ENCODE data around the gene ID1. TPM values are rescaled to one million over a fixed set of nuclear protein-coding genes. Genes with fewer than 3 reads are reported as not detected.
A peak's percentile ranks its signal among the peaks of the same experiment; 100 is the strongest.
"Not testable (repeated sequence)": the region's sequence is repeated elsewhere in the genome, so short reads cannot be mapped to it uniquely, and the experiment has no call there.

The ID1 gene
- total RNA-seq, 1 experiment from 2014 or later = 88.8 TPM

DNA sequence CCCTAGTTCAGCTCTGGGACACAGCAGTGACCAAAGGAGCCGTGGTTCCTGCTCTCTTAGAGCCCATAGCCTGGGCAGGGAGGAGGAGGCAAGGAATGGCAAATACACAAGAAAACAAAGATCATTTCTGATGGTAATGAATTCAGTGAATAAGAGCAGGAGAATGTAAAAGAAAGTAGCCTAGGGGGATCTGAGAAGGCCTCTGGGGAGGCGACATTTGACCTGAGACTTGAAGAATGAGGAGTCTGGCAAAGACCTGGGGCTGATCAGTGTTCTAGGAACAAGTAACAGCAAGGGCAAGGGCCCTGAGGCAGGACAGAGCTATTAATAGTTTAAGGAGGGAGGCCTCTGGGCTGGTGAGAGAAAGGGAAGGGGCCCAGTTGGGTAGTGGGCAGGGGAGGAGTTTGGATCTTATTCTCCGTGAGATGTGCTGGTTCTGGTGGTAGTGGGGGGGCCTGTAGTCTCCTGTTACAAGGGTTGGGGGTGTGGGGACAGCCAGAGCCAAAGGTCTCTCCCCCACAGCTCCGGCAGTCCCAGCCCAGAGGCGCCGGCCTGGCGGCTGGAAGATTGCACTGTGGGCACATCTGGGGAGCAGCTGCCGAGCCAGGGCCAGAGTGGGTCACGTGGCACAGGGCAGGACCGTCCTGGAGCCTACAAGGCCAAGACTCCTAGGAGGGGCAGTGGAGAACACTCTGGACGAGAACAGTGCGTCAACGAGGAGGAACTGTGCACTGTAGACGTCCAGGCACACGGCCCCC lies 9.3 kb upstream of the ID1 start (continued):
- TF ChIP-seq E2F4 (CRISPR knock-in tag; IDR thresholded peaks at IDR 0.05; ENCODE audit: borderline replicate concordance, low read depth) (no peak), AR (CRISPR knock-in tag; IDR thresholded peaks at IDR 0.05) (no peak), GABPB1 (CRISPR knock-in tag; IDR thresholded peaks at IDR 0.05) (no peak), ZNF232 (CRISPR knock-in tag; IDR thresholded peaks at IDR 0.05) (peak; percentile 54; the same call in 1 of the 2 replicates), RORB (CRISPR knock-in tag; IDR thresholded peaks at IDR 0.05) (no peak), SP1 (CRISPR knock-in tag; conservative IDR thresholded peaks at IDR 0.05) (no peak), GRHL2 (CRISPR knock-in tag; IDR thresholded peaks at IDR 0.05; ENCODE audit: insufficient replicate concordance, severe bottlenecking) (no peak), JUN (CRISPR knock-in tag; IDR thresholded peaks at IDR 0.05) (no peak), SOX15 (CRISPR knock-in tag; IDR thresholded peaks at IDR 0.05) (no peak), NFATC4 (CRISPR knock-in tag; IDR thresholded peaks at IDR 0.05) (no peak), ESRRA (CRISPR knock-in tag; IDR thresholded peaks at IDR 0.05; ENCODE audit: borderline replicate concordance) (no peak), ZNF263 (CRISPR knock-in tag; IDR thresholded peaks at IDR 0.05; ENCODE audit: low read depth) (no peak)
- TF ChIP-seq, protein P1, sequence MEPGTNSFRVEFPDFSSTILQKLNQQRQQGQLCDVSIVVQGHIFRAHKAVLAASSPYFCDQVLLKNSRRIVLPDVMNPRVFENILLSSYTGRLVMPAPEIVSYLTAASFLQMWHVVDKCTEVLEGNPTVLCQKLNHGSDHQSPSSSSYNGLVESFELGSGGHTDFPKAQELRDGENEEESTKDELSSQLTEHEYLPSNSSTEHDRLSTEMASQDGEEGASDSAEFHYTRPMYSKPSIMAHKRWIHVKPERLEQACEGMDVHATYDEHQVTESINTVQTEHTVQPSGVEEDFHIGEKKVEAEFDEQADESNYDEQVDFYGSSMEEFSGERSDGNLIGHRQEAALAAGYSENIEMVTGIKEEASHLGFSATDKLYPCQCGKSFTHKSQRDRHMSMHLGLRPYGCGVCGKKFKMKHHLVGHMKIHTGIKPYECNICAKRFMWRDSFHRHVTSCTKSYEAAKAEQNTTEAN (CRISPR knock-in tag; IDR thresholded peaks at IDR 0.05) = no peak
- TF ChIP-seq, protein P2, sequence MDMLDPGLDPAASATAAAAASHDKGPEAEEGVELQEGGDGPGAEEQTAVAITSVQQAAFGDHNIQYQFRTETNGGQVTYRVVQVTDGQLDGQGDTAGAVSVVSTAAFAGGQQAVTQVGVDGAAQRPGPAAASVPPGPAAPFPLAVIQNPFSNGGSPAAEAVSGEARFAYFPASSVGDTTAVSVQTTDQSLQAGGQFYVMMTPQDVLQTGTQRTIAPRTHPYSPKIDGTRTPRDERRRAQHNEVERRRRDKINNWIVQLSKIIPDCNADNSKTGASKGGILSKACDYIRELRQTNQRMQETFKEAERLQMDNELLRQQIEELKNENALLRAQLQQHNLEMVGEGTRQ (CRISPR knock-in tag; IDR thresholded peaks at IDR 0.05) = peak; percentile 88
- TF ChIP-seq, protein P3, sequence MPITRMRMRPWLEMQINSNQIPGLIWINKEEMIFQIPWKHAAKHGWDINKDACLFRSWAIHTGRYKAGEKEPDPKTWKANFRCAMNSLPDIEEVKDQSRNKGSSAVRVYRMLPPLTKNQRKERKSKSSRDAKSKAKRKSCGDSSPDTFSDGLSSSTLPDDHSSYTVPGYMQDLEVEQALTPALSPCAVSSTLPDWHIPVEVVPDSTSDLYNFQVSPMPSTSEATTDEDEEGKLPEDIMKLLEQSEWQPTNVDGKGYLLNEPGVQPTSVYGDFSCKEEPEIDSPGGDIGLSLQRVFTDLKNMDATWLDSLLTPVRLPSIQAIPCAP (CRISPR knock-in tag; IDR thresholded peaks at IDR 0.05) = no peak
- TF ChIP-seq, protein P4, sequence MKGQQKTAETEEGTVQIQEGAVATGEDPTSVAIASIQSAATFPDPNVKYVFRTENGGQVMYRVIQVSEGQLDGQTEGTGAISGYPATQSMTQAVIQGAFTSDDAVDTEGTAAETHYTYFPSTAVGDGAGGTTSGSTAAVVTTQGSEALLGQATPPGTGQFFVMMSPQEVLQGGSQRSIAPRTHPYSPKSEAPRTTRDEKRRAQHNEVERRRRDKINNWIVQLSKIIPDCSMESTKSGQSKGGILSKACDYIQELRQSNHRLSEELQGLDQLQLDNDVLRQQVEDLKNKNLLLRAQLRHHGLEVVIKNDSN (CRISPR knock-in tag; IDR thresholded peaks at IDR 0.05) = peak; percentile 86

GRCh38 chr20:31596412-31596715 lies 8.7 kb upstream of the ID1 start:
- H3K27ac Mint-ChIP-seq = peak overlapping the region; percentile 88
- H3K36me3 Mint-ChIP-seq; H3K9me3 Mint-ChIP-seq; H3K4me3 Mint-ChIP-seq; DNase-seq (ENCODE audit: low spot score); H3K27me3 Mint-ChIP-seq (ENCODE audit: low read depth); ATAC-seq: not testable (repeated sequence)
- TF ChIP-seq FOXK1 (CRISPR knock-in tag; IDR thresholded peaks at IDR 0.05) = 0 out of 2 replicates have a peak, but pooled peaks have one; percentile 7
- ChIA-PET CTCF (interaction anchor here (0.9 to 5.7 kb wide), 16 partner anchors 9 to 421 kb away, joined by 3 to 62 read pairs (median 6); partner anchors contain the start of gene ID1), POLR2A (interaction anchor here (1.3 to 2.9 kb wide), 4 partner anchors 8 to 23 kb away, joined by 7 to 20 read pairs (median 16); partner anchors contain the start of gene ID1)
- peaks cover 41% of the 10 kb centered on the region for H3K4me1 Mint-ChIP-seq

Data from WTC11 (cell line).